K562 (cell line): ENCODE measurements around the gene SETD5. TPM values are rescaled to one million over a fixed set of nuclear protein-coding genes. Genes with fewer than 3 reads are reported as not detected.

Experiments used
- BRF1 ChIP-seq: IDR thresholded peaks from 3 replicates; pipeline ENCODE4 v1.6.1; 2011; ENCODE audit warnings: borderline replicate concordance, mild to moderate bottlenecking; ENCODE audit not compliant: insufficient read length; ENCODE audit errors: extremely low read depth
- ESRRA ChIP-seq: fragments of 450-650 bp; IDR thresholded peaks from 2 replicates; pipeline ENCODE4 v1.6.1; 2014; ENCODE audit warnings: low read depth, mild to moderate bottlenecking, moderate library complexity, borderline replicate concordance
- FOXA3 ChIP-seq, 2 experiments: fragments of 450-650 bp in 1 of 2; sonication (generic) in 1 of 2; formaldehyde crosslinking; IDR thresholded peaks in 1 of 2; conservative IDR thresholded peaks in 1 of 2; 2 replicates each; pipeline versions ENCODE4 v1.4.0 to v1.8.0; 2020 to 2022; ENCODE audit warnings: mild to moderate bottlenecking in 2 of 2, missing genetic modification reagents in 1 of 2
- FOXM1 ChIP-seq, 2 experiments: fragments of 450-650 bp in 1 of 2; sonication (generic) in 1 of 2; formaldehyde crosslinking in 1 of 2; IDR thresholded peaks; 2 replicates each; pipeline versions ENCODE4 v1.6.1 to v1.9.0; 2017 to 2022; ENCODE audit warnings: low read depth in 2 of 2, mild to moderate bottlenecking in 2 of 2, missing genetic modification reagents in 1 of 2, moderate library complexity in 1 of 2
- GABPB2 ChIP-seq: fragments of 250-450 bp; sonication (Bioruptor Pico); conservative IDR thresholded peaks from 2 replicates; pipeline ENCODE4 v1.5.1; 2021; ENCODE audit warnings: mild to moderate bottlenecking
- ILK ChIP-seq: fragments of 450-650 bp; IDR thresholded peaks from 2 replicates; pipeline ENCODE4 v1.6.1; 2016; ENCODE audit warnings: missing genetic modification characterization, low read depth, mild to moderate bottlenecking, missing compliant biosample characterization, moderate library complexity, borderline replicate concordance
- KDM2B ChIP-seq: fragments of 250-450 bp; sonication (Bioruptor Pico); IDR thresholded peaks from 2 replicates; pipeline ENCODE4 v1.8.0; 2021; ENCODE audit warnings: mild to moderate bottlenecking, moderate library complexity
- KHSRP ChIP-seq: fragments of 450-650 bp; IDR thresholded peaks from 2 replicates; pipeline ENCODE4 v1.6.1; 2017
- NCOA1 ChIP-seq: fragments of 450-650 bp; IDR thresholded peaks from 2 replicates; pipeline ENCODE4 v1.6.1; 2016; ENCODE audit warnings: low read depth
- NFIX ChIP-seq: fragments of 250-450 bp; sonication (Bioruptor Pico); IDR thresholded peaks from 2 replicates; pipeline ENCODE4 v1.4.0; 2020; ENCODE audit warnings: low read depth, mild to moderate bottlenecking, moderate library complexity
- PHF21A ChIP-seq: fragments of 450-650 bp; IDR thresholded peaks from 2 replicates; pipeline ENCODE4 v1.6.1; 2017; ENCODE audit warnings: low read depth, borderline replicate concordance
- PTBP1 ChIP-seq: fragments of 200-400 bp; formaldehyde crosslinking; IDR thresholded peaks from 2 replicates; pipeline ENCODE4 v1.6.1; 2017; ENCODE audit warnings: low read depth, low read length
- TBL1XR1 ChIP-seq, 2 experiments: IDR thresholded peaks; 2 replicates each; pipeline ENCODE4 v1.6.1; 2012; ENCODE audit warnings: improper control_type of control experiment in 2 of 2, low read length in 2 of 2, mild to moderate bottlenecking in 1 of 2
- ZNF57 ChIP-seq: fragments of 450-650 bp; formaldehyde crosslinking; IDR thresholded peaks from 2 replicates; pipeline ENCODE4 v1.4.0; 2020; ENCODE audit warnings: mild to moderate bottlenecking, moderate library complexity
- polyA plus RNA-seq, 8 experiments: library from polyadenylated mRNA; depleted of rRNA in 4 of 8; stranded (reverse) in 5 of 8; unstranded in 3 of 8; fragments of >200 nt; fragmentation: Nextera tagmentation in 2 of 8; fragmentation: Illumina TruSeq in 1 of 8; extraction: Ambion mirVana in 2 of 8; extraction: Trizol in 1 of 8; gene quantifications; 2 replicates each; pipeline versions ENCODE4 v1.2.1 to v1.2.3, GENCODE V29; 2011 to 2014; ENCODE audit warnings: inconsistent platforms in 1 of 8, missing spikeins in 1 of 8
- total RNA-seq, 7 experiments: library from RNA; depleted of rRNA in 6 of 7; stranded (reverse); fragments of >200 nt in 6 of 7; fragmentation: Illumina TruSeq in 2 of 7; extraction: Trizol in 2 of 7; gene quantifications; 2 replicates each; pipeline versions ENCODE4 v1.2.1 to v1.2.3, GENCODE V29; 2011 to 2021; ENCODE audit warnings: low replicate concordance in 1 of 7
- TF ChIP-seq, protein P1 (sequence below): fragments of 450-650 bp; IDR thresholded peaks from 2 replicates; pipeline ENCODE4 v1.6.1; 2016; ENCODE audit warnings: mild to moderate bottlenecking
- TF ChIP-seq, protein P2 (sequence below): fragments of 250-450 bp; sonication (Bioruptor Pico); IDR thresholded peaks from 2 replicates; pipeline ENCODE4 v1.4.0; 2020
- TF ChIP-seq, protein P3 (sequence below): fragments of 450-650 bp; IDR thresholded peaks from 2 replicates; pipeline ENCODE4 v1.6.1; 2017; ENCODE audit warnings: antibody characterized with exemption
- TF ChIP-seq, protein P4 (sequence below): fragments of 450-650 bp; IDR thresholded peaks from 2 replicates; pipeline ENCODE4 v1.7.1; 2018; ENCODE audit warnings: mild to moderate bottlenecking, low read depth; ENCODE audit not compliant: partially characterized antibody
- TF ChIP-seq, protein P5 (sequence below): sonication (generic); formaldehyde crosslinking; IDR thresholded peaks from 2 replicates; pipeline ENCODE4 v1.8.0; 2022; ENCODE audit warnings: mild to moderate bottlenecking, missing genetic modification reagents

Gene SETD5
- total and polyA plus RNA-seq, 9 of the 15 experiments (the other 6 are each of a cell fraction or from before 2014, with no cell fraction given), result 20.8 to 135 (median 87.2) TPM

DNA sequence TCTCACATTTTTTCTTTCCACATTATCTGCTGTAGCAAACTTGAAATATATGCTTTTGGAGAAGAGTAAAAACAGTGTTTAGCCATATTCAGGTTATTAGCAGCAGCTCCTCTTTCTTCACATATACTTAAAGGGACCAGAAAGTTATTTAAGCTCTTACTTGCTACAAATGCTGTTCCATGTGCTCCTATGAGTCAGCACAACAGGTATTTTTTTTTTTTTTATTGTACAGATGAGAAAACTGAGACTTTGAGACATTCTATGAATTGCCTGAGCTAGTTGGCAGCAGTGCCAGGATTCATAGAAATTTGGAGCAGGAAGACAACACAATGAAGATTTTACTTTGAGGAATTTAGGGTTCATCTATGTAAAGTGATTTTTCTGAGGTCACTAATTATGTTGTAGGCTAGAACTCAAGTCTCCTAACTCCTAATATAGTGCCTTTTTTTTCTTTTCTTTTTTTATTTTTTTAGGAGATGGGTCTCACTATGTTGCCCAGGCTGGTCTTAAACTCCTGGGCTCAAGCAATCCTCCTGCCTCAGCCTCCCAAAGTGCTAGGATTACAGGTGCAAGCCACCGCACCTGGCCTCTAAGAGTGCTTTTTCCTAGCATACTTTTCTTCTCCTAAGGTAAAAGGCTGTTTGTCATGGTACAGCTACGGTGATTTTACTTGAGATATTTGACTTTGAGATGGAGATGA lies 23.6 kb downstream of the SETD5 start (continued):
- 0 out of 2 replicates have a peak, but pooled peaks have one; percentile 8 for TF ChIP-seq FOXM1 (IDR thresholded peaks at IDR 0.05; ENCODE audit: low read depth)
- TF ChIP-seq FOXM1 (CRISPR knock-in tag; IDR thresholded peaks at IDR 0.05; ENCODE audit: low read depth), result no peak
- TF ChIP-seq, protein P1, sequence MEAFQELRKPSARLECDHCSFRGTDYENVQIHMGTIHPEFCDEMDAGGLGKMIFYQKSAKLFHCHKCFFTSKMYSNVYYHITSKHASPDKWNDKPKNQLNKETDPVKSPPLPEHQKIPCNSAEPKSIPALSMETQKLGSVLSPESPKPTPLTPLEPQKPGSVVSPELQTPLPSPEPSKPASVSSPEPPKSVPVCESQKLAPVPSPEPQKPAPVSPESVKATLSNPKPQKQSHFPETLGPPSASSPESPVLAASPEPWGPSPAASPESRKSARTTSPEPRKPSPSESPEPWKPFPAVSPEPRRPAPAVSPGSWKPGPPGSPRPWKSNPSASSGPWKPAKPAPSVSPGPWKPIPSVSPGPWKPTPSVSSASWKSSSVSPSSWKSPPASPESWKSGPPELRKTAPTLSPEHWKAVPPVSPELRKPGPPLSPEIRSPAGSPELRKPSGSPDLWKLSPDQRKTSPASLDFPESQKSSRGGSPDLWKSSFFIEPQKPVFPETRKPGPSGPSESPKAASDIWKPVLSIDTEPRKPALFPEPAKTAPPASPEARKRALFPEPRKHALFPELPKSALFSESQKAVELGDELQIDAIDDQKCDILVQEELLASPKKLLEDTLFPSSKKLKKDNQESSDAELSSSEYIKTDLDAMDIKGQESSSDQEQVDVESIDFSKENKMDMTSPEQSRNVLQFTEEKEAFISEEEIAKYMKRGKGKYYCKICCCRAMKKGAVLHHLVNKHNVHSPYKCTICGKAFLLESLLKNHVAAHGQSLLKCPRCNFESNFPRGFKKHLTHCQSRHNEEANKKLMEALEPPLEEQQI, result no peak
- TF ChIP-seq NCOA1, result no peak
- TF ChIP-seq, protein P2, sequence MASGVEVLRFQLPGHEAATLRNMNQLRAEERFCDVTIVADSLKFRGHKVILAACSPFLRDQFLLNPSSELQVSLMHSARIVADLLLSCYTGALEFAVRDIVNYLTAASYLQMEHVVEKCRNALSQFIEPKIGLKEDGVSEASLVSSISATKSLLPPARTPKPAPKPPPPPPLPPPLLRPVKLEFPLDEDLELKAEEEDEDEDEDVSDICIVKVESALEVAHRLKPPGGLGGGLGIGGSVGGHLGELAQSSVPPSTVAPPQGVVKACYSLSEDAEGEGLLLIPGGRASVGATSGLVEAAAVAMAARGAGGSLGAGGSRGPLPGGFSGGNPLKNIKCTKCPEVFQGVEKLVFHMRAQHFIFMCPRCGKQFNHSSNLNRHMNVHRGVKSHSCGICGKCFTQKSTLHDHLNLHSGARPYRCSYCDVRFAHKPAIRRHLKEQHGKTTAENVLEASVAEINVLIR, result no peak
- TF ChIP-seq ESRRA, result no peak
- no peak for TF ChIP-seq GABPB2 (CRISPR knock-in tag)
- no peak for TF ChIP-seq ILK (tag)
- TF ChIP-seq BRF1, result no peak
- TF ChIP-seq PTBP1, result no peak
- TF ChIP-seq TBL1XR1 (IDR thresholded peaks at IDR 0.05; ENCODE audit: low read length in 2 of 2), result no peak
- TF ChIP-seq ZNF57 (CRISPR knock-in tag), result no peak
- no peak for TF ChIP-seq KHSRP
- TF ChIP-seq NFIX (CRISPR knock-in tag), result no peak
- TF ChIP-seq, protein P3, sequence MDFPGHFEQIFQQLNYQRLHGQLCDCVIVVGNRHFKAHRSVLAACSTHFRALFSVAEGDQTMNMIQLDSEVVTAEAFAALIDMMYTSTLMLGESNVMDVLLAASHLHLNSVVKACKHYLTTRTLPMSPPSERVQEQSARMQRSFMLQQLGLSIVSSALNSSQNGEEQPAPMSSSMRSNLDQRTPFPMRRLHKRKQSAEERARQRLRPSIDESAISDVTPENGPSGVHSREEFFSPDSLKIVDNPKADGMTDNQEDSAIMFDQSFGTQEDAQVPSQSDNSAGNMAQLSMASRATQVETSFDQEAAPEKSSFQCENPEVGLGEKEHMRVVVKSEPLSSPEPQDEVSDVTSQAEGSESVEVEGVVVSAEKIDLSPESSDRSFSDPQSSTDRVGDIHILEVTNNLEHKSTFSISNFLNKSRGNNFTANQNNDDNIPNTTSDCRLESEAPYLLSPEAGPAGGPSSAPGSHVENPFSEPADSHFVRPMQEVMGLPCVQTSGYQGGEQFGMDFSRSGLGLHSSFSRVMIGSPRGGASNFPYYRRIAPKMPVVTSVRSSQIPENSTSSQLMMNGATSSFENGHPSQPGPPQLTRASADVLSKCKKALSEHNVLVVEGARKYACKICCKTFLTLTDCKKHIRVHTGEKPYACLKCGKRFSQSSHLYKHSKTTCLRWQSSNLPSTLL, result no peak
- TF ChIP-seq, protein P4, sequence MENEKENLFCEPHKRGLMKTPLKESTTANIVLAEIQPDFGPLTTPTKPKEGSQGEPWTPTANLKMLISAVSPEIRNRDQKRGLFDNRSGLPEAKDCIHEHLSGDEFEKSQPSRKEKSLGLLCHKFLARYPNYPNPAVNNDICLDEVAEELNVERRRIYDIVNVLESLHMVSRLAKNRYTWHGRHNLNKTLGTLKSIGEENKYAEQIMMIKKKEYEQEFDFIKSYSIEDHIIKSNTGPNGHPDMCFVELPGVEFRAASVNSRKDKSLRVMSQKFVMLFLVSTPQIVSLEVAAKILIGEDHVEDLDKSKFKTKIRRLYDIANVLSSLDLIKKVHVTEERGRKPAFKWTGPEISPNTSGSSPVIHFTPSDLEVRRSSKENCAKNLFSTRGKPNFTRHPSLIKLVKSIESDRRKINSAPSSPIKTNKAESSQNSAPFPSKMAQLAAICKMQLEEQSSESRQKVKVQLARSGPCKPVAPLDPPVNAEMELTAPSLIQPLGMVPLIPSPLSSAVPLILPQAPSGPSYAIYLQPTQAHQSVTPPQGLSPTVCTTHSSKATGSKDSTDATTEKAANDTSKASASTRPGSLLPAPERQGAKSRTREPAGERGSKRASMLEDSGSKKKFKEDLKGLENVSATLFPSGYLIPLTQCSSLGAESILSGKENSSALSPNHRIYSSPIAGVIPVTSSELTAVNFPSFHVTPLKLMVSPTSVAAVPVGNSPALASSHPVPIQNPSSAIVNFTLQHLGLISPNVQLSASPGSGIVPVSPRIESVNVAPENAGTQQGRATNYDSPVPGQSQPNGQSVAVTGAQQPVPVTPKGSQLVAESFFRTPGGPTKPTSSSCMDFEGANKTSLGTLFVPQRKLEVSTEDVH, result no peak
- TF ChIP-seq KDM2B (CRISPR knock-in tag), result no peak
- TF ChIP-seq FOXA3 (CRISPR knock-in tag; conservative IDR thresholded peaks at IDR 0.05 in 1 of 2, IDR thresholded peaks at IDR 0.05 in 1 of 2), result no peak
- TF ChIP-seq, protein P5, sequence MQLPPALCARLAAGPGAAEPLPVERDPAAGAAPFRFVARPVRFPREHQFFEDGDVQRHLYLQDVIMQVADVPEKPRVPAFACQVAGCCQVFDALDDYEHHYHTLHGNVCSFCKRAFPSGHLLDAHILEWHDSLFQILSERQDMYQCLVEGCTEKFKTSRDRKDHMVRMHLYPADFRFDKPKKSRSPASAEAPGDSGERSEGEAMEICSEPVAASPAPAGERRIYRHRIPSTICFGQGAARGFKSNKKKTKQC (CRISPR knock-in tag), result no peak
- TF ChIP-seq PHF21A, result no peak
